Right atrium auricular region (tissue), 2 donors: Measurements from ENCODE around the gene TRAF2. TPM values are rescaled to one million over a fixed set of nuclear protein-coding genes. Genes with fewer than 3 reads are reported as not detected.

Experiments
- DNase-seq: peaks from one replicate; pipeline ENCODE4 v3.0.0-alpha.2; 2019; ENCODE audit warnings: low spot score
- H3K27ac ChIP-seq, 2 donors: fragments of 200-600 bp; sonication (generic); 1 replicate in 1 of 2; 2 replicates in 1 of 2; pipeline ENCODE4 v1.5.1; 2016 to 2019
- H3K27me3 ChIP-seq, 2 donors: fragments of 200-600 bp; sonication (generic); one replicate each; pipeline versions ENCODE4 v1.5.1 to v1.6.0; 2017 to 2019
- H3K36me3 ChIP-seq: fragments of 200-600 bp; sonication (generic); one replicate; pipeline ENCODE4 v1.5.1; 2016
- H3K4me1 ChIP-seq, 2 donors: fragments of 200-600 bp; sonication (generic); one replicate each; pipeline versions ENCODE4 v1.5.1 to v1.6.0; 2017 to 2019
- H3K4me3 ChIP-seq, 2 donors: fragments of 200-600 bp; sonication (generic); 1 replicate in 1 of 2; 2 replicates in 1 of 2; pipeline ENCODE4 v1.5.1; 2017 to 2019; ENCODE audit warnings: mild to moderate bottlenecking in 1 of 2, moderate library complexity in 1 of 2
- H3K9me3 ChIP-seq, 2 donors: fragments of 200-600 bp; sonication (generic); one replicate each; pipeline ENCODE4 v1.5.1; 2019
- total RNA-seq, 2 donors: library from RNA; depleted of rRNA; stranded (reverse); fragments of >200 nt; gene quantifications; one replicate each; pipeline ENCODE4 v1.1.0, GENCODE V29; 2016
- TF ChIP-seq, protein P1 (sequence below), 2 donors: fragments of 200-600 bp; sonication (generic); IDR thresholded peaks; one replicate each; pipeline ENCODE4 v1.5.1; 2019; ENCODE audit warnings: antibody characterized with exemption in 2 of 2

The TRAF2 gene
- total RNA-seq, 2 donors from 2014 or later, result 1.9 to 4.1 TPM

DNA sequence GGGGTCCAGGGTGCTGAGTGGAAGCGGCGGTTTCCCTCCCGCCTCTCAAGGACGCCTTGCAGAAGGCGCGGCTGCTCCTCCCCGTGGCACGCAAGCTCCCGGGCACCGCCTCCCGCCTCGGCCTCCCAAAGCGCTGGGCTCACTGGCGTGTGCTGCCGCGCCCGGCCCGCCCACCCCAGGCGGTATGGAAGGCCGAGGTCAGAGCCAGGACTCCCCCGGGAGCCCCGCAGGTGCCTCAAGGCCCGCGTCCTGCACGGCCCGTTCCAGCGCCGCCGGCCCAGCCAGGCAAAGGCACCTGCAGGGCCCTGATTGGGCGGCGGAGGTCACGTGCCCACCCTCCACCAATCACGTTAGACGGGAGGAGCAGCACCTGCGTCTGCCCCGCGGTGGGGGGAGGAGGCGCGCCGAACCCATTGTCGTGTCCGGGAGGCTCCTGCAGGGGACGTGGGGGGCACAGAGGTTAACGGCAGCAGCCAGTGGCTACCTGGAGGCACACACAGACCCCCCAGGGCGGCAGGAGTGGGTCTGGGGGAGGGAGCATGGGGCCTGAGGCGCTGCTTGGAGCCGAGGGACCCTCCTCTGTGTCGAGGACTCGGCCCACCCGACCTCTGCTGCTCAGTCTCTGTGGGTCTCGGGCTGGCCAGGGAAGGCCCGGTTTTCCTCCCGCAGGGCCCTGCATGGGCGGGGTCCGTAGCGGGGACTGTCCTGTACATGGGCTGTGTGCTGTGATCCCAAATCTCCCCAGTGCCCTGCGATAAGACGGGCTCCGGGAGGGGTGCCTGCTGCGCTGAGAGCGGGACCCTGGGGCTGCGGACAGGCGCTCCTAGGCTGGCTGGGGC is 63.7 kb downstream of the TRAF2 start:
- H3K4me3 ChIP-seq, result peak overlapping the region; percentile 54 to 63
- no peaks in the 10 kb centered on the region for H3K27me3 ChIP-seq
- H3K9me3 ChIP-seq, result no peaks in the 10 kb centered on the region
- H3K36me3 ChIP-seq, result no peaks in the 10 kb centered on the region
- TF ChIP-seq, protein P1, sequence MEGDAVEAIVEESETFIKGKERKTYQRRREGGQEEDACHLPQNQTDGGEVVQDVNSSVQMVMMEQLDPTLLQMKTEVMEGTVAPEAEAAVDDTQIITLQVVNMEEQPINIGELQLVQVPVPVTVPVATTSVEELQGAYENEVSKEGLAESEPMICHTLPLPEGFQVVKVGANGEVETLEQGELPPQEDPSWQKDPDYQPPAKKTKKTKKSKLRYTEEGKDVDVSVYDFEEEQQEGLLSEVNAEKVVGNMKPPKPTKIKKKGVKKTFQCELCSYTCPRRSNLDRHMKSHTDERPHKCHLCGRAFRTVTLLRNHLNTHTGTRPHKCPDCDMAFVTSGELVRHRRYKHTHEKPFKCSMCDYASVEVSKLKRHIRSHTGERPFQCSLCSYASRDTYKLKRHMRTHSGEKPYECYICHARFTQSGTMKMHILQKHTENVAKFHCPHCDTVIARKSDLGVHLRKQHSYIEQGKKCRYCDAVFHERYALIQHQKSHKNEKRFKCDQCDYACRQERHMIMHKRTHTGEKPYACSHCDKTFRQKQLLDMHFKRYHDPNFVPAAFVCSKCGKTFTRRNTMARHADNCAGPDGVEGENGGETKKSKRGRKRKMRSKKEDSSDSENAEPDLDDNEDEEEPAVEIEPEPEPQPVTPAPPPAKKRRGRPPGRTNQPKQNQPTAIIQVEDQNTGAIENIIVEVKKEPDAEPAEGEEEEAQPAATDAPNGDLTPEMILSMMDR (IDR thresholded peaks at IDR 0.05), result peak; percentile 26 to 29
- peak overlapping the region; percentile 85 to 98 for H3K27ac ChIP-seq
- peak; percentile 94 for DNase-seq
- H3K4me1 ChIP-seq, result peaks cover 0 to 66% of the 10 kb centered on the region in 2 donors

DNA sequence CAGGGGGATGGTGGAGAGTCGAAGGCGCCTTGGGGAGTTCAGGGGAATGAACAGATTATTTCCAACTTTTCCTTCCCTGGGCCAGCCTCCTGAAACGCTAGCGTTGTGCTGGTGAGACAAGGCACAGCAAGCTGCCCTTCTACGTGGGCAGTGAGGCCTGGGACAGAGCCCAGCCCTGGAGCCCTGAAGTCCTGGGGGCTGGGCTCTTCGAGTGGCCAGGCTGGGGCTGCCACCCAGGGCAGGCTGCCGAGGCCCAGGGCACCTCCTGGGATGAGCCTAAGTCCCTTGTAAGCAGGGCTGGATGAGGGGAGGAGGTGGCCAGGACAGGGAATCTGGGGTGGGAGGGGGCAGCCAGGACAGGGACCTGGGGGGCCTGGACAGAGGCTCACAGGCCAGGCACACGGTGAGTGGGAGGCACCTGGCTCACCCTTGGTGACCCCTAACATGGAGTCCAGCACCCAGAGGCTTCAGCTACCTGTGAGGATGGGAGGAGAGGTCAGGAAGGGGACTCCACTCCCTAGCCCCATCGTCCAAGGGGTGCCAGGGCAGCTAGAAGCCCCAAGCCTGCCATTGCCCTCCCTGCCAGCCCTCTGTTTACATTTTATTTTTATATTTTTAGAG is 64.5 kb downstream of the TRAF2 start:
- Histone ChIP-seq H3K4me1 (peaks cover 0 to 63% of the 10 kb centered on the region in 2 donors), H3K9me3 (no peaks in the 10 kb centered on the region), H3K36me3 (no peaks in the 10 kb centered on the region), H3K27ac (peak overlapping the region; percentile 85 to 98), H3K27me3 (no peaks in the 10 kb centered on the region), H3K4me3 (peak overlapping the region; percentile 54 to 63)
- TF ChIP-seq, protein P1 (IDR thresholded peaks at IDR 0.05), result no peak
- DNase-seq, result no peak

DNA sequence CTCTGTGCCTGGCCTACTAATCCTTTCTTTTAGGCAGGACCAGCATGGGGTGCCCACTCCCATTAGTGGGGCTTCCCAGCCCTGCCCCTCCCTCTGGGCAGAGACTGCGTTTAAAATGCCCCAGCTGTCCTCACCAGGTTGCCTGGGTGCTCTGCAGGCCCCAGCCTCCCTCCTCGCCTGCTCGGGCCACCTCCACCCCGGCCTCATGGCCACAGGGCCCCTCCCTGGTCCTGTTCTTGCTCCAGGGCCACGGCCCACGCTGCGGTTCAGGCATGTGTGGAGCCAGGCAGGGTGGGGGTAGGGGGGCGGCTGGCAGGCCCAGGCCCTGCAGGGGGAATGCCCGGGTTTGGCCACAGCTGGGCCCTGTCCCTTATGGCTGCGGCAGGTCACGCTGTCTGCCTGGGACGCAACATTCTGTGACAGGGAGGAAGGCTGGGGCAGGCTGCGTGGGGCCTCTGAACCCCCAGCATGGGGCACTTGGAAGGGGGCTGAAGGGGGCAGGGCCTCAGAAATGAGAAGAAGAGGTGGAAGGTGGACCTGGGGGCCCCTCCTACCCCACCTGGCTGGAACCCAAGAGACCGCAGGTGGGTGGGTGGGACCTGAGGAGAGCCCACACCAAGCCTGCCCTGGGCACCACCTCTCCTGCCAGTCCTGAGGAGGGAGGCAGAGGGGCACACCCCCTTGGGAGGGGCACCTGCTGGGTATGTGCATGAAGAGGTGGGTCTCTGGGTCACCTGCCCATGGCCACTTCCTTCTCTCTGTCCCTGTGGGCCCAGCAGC is 65.4 kb downstream of the TRAF2 start, which contains the start of gene LCN12:
LCN12 (plus strand) TSS at position 733 of the 780 bp plus-strand sequence. CDS start 55 bp downstream, outside the sequence.
- Histone ChIP-seq H3K27ac (peak within 1 kb of the TSS; percentile 85 to 98), H3K36me3 (no peaks in the 10 kb centered on the region), H3K4me3 (peak within 1 kb of the TSS in 1 of 2 donors; percentile 2), H3K4me1 (peaks cover 0 to 60% of the 10 kb centered on the region in 2 donors), H3K9me3 (no peaks in the 10 kb centered on the region), H3K27me3 (no peaks in the 10 kb centered on the region)
- no peak for DNase-seq
- TF ChIP-seq, protein P1 (IDR thresholded peaks at IDR 0.05), result no peak

DNA sequence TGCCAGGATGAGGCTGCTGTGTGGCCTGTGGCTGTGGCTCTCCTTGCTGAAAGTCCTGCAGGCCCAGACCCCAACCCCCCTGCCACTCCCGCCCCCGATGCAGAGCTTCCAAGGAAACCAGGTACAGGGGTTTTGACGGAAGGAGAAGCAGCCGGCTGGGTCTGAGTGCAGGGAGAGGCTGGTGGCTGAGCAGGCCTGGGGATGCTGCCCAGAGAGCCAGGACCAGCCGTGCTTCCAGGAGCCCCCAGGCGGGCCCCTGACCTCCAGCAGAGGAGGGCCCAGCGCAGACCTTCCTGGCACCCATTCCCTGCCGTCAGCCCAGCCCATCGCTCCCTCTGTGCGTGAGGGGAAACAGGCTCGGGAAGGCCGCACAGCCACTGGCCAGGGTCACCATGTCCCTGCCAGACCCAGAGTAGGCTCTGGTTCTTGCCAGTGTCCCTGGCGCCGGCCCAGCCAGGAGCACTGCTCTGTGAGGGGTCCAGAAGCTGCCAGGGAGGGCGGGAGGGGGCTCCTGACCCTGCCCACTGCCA is 66.1 kb downstream of the TRAF2 start:
- no peaks in the 10 kb centered on the region for H3K27me3 ChIP-seq
- H3K4me1 ChIP-seq, result peaks cover 0 to 54% of the 10 kb centered on the region in 2 donors
- peak overlapping the region in 1 of 2 donors; percentile 2 for H3K4me3 ChIP-seq
- no peaks in the 10 kb centered on the region for H3K36me3 ChIP-seq
- DNase-seq, result no peak
- H3K9me3 ChIP-seq, result no peaks in the 10 kb centered on the region
- TF ChIP-seq, protein P1 (IDR thresholded peaks at IDR 0.05), result no peak
- peak overlapping the region; percentile 85 to 98 for H3K27ac ChIP-seq
